OCI-LY7 (cell line): ENCODE results near the gene COX6B1.

Experiments used
- CTCF ChIP-seq: fragments of 200-600 bp; sonication (generic); conservative IDR thresholded peaks from 2 replicates; pipeline ENCODE4 v1.5.1; 2014; ENCODE audit warnings: mild to moderate bottlenecking, antibody characterized with exemption, low read length, moderate library complexity, mixed read lengths
- EZH2phosphoT487 ChIP-seq: fragments of 200-600 bp; sonication (generic); IDR thresholded peaks from 2 replicates; pipeline ENCODE4 v1.6.1; 2018; ENCODE audit warnings: low read depth, borderline replicate concordance, mild to moderate bottlenecking, mixed run types, antibody characterized with exemption, low read length, moderate library complexity, mixed read lengths

- TF ChIP-seq CTCF (no peak), EZH2phosphoT487 (no peak)
Measured at GRCh38 chr19:35622750-35623149, 25.4 kb upstream of the COX6B1 start.
